SK-N-DZ (cell line): Measurements from ENCODE around the gene TMPRSS11E.
"Not testable (repeated sequence)": the region's sequence is repeated elsewhere in the genome, so short reads cannot be mapped to it uniquely, and the experiment has no call there.

Experiments
- DNase-seq: peaks from one replicate; pipeline ENCODE4 v3.0.0-alpha.2; 2015; ENCODE audit warnings: low spot score

Gene TMPRSS11E

DNA sequence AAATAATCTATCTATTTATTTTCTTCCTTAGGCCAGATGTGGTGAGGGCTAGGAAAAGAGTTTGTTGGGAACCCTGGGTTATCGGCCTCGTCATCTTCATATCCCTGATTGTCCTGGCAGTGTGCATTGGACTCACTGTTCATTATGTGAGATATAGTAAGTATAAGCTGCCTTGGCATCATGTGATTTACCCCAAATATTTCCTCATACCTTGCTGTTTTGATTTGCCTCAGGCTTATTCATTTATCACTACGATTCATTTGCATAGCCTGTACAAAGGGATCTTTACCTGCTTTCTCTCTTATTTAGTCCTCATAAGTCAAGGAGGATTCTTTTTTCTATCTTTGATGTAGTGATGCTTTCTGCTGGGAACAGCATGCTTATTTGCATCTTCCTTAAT is 14.5 kb downstream of the TMPRSS11E start:
- DNase-seq = no peak

GRCh38 chr4:68462691-68463090 is 15.4 kb downstream of the TMPRSS11E start:
- DNase-seq = no peak

- no peak for DNase-seq
Measured at GRCh38 chr4:68463796-68464195, 16.5 kb downstream of the TMPRSS11E start.

GRCh38 chr4:68465058-68465457 is 17.8 kb downstream of the TMPRSS11E start:
- no peak for DNase-seq

GRCh38 chr4:68466185-68466584 is 18.9 kb downstream of the TMPRSS11E start:
- DNase-seq = no peak

- no peak for DNase-seq
Measured at GRCh38 chr4:68466751-68467150, 19.5 kb downstream of the TMPRSS11E start.

DNA sequence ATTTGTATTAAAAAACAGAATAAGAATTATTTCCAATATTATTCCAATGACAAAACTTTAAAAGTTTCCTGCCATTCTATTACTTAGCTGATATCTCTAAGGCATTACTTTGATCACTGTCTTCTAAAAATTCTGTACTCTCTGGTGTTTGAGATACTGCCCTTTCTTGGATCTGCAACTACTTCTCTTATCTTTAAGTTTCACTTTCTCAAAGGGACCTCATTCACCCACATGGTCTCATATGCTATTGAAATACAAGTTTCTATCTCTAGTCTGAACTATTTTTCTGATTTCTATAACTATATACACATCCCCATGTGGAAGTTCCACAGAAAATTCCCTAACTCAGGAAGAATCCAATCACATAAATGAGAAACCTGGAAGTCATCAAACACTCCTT is 22.2 kb downstream of the TMPRSS11E start:
- DNase-seq = no peak

GRCh38 chr4:68476191-68476590 is 28.9 kb downstream of the TMPRSS11E start:
- DNase-seq = no peak

DNA sequence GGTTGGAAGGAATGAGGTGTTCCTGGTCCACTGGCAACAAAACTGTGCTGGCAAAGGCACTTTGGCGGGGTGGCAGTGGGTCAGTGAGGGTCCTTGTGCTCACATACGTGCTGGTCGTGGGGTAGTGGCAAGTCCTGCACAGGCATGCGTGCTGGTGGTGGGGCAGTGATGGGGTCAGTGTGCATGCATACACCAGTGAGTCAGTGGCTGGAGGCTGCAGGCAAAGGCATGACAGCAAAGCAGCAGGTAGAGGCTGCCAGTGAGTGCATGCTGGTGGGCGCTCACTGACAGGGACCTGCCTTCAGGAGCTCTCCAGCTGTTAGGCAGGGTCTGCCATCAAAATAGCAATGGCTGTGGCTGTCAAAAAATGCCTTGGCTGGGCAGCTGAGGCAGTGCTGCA is 42.1 kb downstream of the TMPRSS11E start:
- no peak for DNase-seq

DNA sequence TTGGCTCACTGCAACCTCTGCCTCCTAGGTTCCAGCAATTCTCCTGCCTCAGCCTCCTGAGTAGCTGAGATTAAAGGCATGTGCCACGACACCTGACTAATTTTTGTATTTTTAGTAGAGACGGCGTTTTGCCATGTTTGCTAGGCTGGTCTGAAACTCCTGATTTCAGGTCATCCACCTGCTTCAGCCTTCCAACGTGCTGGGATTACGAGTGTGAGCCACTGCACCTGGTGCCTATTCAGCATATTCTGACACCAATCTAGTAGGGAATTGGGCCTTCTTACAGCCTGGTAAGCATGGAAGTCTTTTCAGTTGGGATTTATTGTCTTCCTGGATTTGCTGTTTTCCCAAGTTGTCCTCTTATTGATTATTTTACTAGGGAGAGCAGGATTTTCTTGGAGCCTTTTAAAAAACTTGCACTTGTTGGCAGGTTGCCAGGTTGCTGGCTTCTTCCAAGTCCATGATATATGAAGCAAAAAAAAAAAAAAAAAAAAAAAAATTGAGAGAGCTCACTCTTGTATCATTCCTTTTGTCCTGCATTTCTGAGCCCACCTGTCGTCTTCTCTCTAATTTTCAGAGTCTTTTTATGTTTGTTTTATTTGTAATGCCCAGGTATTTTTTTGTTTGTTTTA is 43.7 kb downstream of the TMPRSS11E start:
- no peak for DNase-seq

DNA sequence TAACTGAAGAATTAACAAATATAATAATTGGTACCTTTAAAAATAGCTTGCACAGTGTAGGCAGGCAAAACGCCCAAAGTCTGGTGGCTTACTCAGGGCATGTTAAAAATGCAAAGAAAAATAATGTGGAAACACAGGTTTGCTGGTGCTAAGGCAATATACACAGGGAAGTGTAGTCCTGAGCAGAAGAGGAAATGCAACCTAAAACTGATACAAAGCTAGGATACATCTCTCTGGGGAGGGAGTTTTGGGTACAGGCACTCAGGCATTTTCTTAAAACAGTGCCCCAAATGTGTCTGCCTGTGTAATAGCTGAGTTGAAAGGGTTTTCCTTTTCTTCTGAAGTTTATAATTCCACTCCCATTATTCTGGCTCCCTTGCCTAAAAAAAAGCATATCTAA is 47.4 kb downstream of the TMPRSS11E start:
- no peak for DNase-seq

- DNase-seq = peak; percentile 58
Measured at GRCh38 chr4:68498413-68499007, 51.2 kb downstream of the TMPRSS11E start.

DNA sequence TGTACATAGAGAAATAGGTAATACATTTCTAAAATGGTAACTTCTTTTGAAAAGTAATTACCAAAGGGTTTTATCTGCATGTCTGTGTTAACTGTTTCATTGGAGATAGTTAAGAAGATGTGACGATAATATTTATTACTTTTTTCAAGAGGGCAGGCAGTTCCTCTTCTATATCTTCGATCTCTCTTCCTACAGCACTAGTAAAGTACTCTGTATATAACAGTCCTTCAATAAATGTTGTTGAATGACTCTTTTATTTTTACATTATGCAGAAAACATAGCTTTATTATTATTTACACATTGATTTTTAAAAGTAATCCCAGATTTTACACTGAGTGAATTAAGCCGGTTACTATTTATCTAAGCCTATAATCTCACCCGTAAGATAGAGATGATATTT is 51.8 kb downstream of the TMPRSS11E start:
- DNase-seq = no peak

GRCh38 chr4:68503462-68503861 is 56.2 kb downstream of the TMPRSS11E start:
- not testable (repeated sequence) for DNase-seq

DNA sequence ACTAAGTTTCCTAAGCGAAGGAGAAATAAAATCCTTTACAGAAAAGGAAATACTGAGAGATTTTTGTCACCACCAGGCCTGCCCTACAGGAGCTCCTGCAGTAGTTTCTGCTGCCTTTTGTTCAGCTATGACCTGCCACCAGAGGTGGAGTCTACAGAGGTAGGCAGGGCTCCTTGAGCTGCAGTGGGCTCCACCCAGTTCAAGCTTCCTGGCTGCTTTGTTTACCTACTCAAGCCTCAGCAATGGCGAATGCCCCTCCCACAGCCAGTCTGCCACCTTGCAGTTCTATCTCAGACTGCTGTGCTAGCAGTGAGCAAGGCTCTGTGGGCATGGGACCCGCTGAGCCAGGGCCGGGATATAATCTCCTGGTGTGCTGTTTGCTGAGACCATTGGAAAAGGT is 57.6 kb downstream of the TMPRSS11E start:
- not testable (repeated sequence) for DNase-seq

- not testable (repeated sequence) for DNase-seq
Measured at GRCh38 chr4:68505452-68505851, 58.2 kb downstream of the TMPRSS11E start.

DNA sequence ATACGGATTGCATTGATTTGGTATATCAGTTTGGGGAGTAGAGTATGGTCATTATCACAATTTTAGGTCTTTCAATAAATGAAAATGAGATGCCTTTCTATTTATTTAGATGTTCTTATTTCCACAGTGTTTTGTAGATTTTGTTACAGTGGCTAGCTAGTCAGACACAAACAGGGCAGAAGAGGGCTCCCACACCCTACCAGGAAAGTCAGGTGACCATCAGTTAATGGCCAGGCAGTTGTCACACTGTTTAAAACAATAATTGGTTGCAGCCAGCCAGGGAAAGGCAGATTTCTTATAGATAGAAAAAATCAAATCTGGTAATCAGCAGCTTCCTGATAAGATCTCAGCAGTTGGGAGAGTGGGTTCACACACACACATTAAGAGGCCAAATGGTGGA is 71.6 kb downstream of the TMPRSS11E start:
- no peak for DNase-seq

- no peak for DNase-seq
Measured at GRCh38 chr4:68520985-68521384, 73.7 kb downstream of the TMPRSS11E start.

- not testable (repeated sequence) for DNase-seq
Measured at GRCh38 chr4:68522232-68522631, 75.0 kb downstream of the TMPRSS11E start.

DNA sequence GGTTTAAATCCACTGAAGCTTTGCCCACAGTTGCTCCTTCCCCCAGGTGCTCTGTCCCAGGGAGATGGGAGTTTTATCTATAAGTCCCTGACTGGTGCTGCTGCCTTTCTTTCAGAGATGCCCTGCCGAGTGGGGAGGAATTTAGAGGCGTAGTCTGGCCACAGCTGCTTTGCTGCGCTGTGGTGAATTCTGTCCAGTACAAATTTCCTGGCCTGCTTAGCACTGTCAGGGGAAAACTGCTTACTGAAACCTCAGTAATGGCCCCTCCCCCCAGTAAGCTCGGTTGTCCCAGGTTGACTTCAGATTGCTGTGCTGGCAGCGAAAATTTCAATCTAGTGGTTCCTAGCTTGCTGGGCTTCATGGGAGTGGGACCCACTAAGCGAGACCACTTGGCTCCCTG is 88.7 kb downstream of the TMPRSS11E start:
- DNase-seq = no peak

GRCh38 chr4:68536375-68536774 is 89.1 kb downstream of the TMPRSS11E start:
- DNase-seq = no peak

DNA sequence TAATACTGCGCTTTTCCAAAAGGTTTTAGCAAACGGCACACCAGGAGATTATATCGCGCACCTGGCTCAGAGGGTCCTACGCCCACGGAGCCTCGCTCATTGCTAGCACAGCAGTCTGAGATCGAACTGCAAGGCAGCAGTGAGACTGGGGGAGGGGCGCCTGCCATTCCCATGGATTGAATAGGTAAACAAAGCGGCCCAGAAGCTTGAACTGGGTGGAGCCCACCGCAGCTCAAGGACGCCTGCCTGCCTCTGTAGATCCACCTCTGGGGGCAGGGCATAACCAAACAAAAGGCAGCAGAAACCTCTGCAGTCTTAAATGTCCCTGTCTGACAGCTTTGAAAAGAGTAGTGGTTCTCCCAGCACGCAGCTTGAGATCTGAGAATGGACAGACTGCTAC is 95.5 kb downstream of the TMPRSS11E start:
- not testable (repeated sequence) for DNase-seq
